Stomach smooth muscle (tissue), 2 donors: ENCODE results near the gene RAD51B.

Experiments
- H3K27ac ChIP-seq: one replicate; pipeline ENCODE4 v1.7.0; 2013; ENCODE audit warnings: mild to moderate bottlenecking, low read length, inconsistent platforms
- H3K27me3 ChIP-seq, 2 donors: one replicate each; pipeline ENCODE4 v1.7.0; 2013; ENCODE audit warnings: low read length in 2 of 2; ENCODE audit not compliant: insufficient read depth in 2 of 2, control insufficient read depth in 1 of 2
- H3K36me3 ChIP-seq, 2 donors: one replicate each; pipeline ENCODE4 v1.7.0; 2013; ENCODE audit warnings: low read length in 2 of 2; ENCODE audit not compliant: control insufficient read depth in 2 of 2, insufficient read depth in 2 of 2
- H3K4me1 ChIP-seq: one replicate; pipeline ENCODE4 v1.7.0; 2013; ENCODE audit warnings: low read length; ENCODE audit not compliant: control insufficient read depth, insufficient read depth
- H3K4me3 ChIP-seq, 2 donors: one replicate each; pipeline ENCODE4 v1.7.0; 2013; ENCODE audit warnings: low read length in 2 of 2
- H3K9ac ChIP-seq, 2 donors: one replicate each; pipeline ENCODE4 v1.7.0; 2013; ENCODE audit warnings: low read length in 2 of 2, mild to moderate bottlenecking in 1 of 2
- H3K9me3 ChIP-seq, 2 donors: one replicate each; pipeline ENCODE4 v1.7.0; 2013; ENCODE audit warnings: low read length in 2 of 2; ENCODE audit not compliant: control insufficient read depth in 2 of 2
- donor health status: healthy.
- donor health status: Pancreatic carcinoma.

RAD51B gene

GRCh38 chr14:68680541-68681051, 861.0 kb downstream of the RAD51B start:
- no peaks in the 10 kb centered on the region for H3K36me3 ChIP-seq
- no peak overlapping the region for H3K4me3 ChIP-seq
- H3K4me1 ChIP-seq = peaks cover 42% of the 10 kb centered on the region
- no peaks in the 10 kb centered on the region for H3K27me3 ChIP-seq
- peak overlapping the region; percentile 18 for H3K27ac ChIP-seq
- no peak overlapping the region for H3K9ac ChIP-seq
- H3K9me3 ChIP-seq = no peaks in the 10 kb centered on the region

- no peak overlapping the region for H3K4me3 ChIP-seq
- H3K27me3 ChIP-seq = no peaks in the 10 kb centered on the region
- peaks cover 43% of the 10 kb centered on the region for H3K4me1 ChIP-seq
- H3K36me3 ChIP-seq = no peaks in the 10 kb centered on the region
- H3K9ac ChIP-seq = peak overlapping the region in 1 of 2 donors; percentile 13
- no peak overlapping the region for H3K27ac ChIP-seq
- no peaks in the 10 kb centered on the region for H3K9me3 ChIP-seq
Observed at GRCh38 chr14:68681256-68682011, 861.9 kb downstream of the RAD51B start.

- H3K4me3 ChIP-seq = no peak overlapping the region
- no peaks in the 10 kb centered on the region for H3K9me3 ChIP-seq
- no peaks in the 10 kb centered on the region for H3K36me3 ChIP-seq
- peak overlapping the region; percentile 62 for H3K27ac ChIP-seq
- no peaks in the 10 kb centered on the region for H3K27me3 ChIP-seq
- H3K9ac ChIP-seq = no peak overlapping the region
- H3K4me1 ChIP-seq = peaks cover 43% of the 10 kb centered on the region
Observed at GRCh38 chr14:68682166-68683103, 862.9 kb downstream of the RAD51B start.

GRCh38 chr14:68683326-68683725, 863.7 kb downstream of the RAD51B start:
- H3K27me3 ChIP-seq = no peaks in the 10 kb centered on the region
- no peaks in the 10 kb centered on the region for H3K9me3 ChIP-seq
- no peak overlapping the region for H3K4me3 ChIP-seq
- no peak overlapping the region for H3K9ac ChIP-seq
- H3K36me3 ChIP-seq = no peaks in the 10 kb centered on the region
- peaks cover 44% of the 10 kb centered on the region for H3K4me1 ChIP-seq
- peak overlapping the region; percentile 62 for H3K27ac ChIP-seq

- Histone ChIP-seq H3K9ac (no peak overlapping the region), H3K9me3 (no peaks in the 10 kb centered on the region), H3K4me3 (no peak overlapping the region), H3K36me3 (no peaks in the 10 kb centered on the region), H3K27me3 (no peaks in the 10 kb centered on the region), H3K4me1 (peaks cover 58% of the 10 kb centered on the region), H3K27ac (no peak overlapping the region)
Observed at GRCh38 chr14:68684466-68685418, 865.2 kb downstream of the RAD51B start.

- peak overlapping the region; percentile 46 for H3K27ac ChIP-seq
- no peaks in the 10 kb centered on the region for H3K36me3 ChIP-seq
- no peak overlapping the region for H3K4me3 ChIP-seq
- peaks cover 59% of the 10 kb centered on the region for H3K4me1 ChIP-seq
- no peak overlapping the region for H3K9ac ChIP-seq
- H3K27me3 ChIP-seq = no peaks in the 10 kb centered on the region
- H3K9me3 ChIP-seq = no peaks in the 10 kb centered on the region
Observed at GRCh38 chr14:68685419-68686204, 866.0 kb downstream of the RAD51B start.

- Histone ChIP-seq H3K27ac (peak overlapping the region; percentile 46), H3K4me3 (no peak overlapping the region), H3K4me1 (peaks cover 54% of the 10 kb centered on the region), H3K9me3 (no peaks in the 10 kb centered on the region), H3K27me3 (no peaks in the 10 kb centered on the region), H3K9ac (no peak overlapping the region), H3K36me3 (no peaks in the 10 kb centered on the region)
Observed at GRCh38 chr14:68686205-68686465, 866.6 kb downstream of the RAD51B start.

- Histone ChIP-seq H3K36me3 (no peaks in the 10 kb centered on the region), H3K9me3 (no peaks in the 10 kb centered on the region), H3K27ac (no peak overlapping the region), H3K4me3 (no peak overlapping the region), H3K27me3 (no peaks in the 10 kb centered on the region), H3K9ac (no peak overlapping the region), H3K4me1 (peaks cover 48% of the 10 kb centered on the region)
Observed at GRCh38 chr14:68686724-68687123, 867.1 kb downstream of the RAD51B start.

GRCh38 chr14:68687746-68688145, 868.2 kb downstream of the RAD51B start:
- Histone ChIP-seq H3K9ac (no peak overlapping the region), H3K4me3 (no peak overlapping the region), H3K4me1 (peaks cover 42% of the 10 kb centered on the region), H3K9me3 (no peaks in the 10 kb centered on the region), H3K27ac (no peak overlapping the region), H3K27me3 (no peaks in the 10 kb centered on the region), H3K36me3 (no peaks in the 10 kb centered on the region)
